Karpas-422 (cell line): ENCODE data around the gene ZNF891. TPM values are rescaled to one million over a fixed set of nuclear protein-coding genes. Genes with fewer than 3 reads are reported as not detected.

Experiments
- DNase-seq: peaks from one replicate; pipeline ENCODE4 v3.0.0-alpha.2; 2015
- H2AFZ ChIP-seq: fragments of 200-600 bp; sonication (generic); 2 replicates; pipeline ENCODE4 v1.6.1; 2014; ENCODE audit warnings: antibody characterized with exemption, low read length, mixed read lengths
- H3K27ac ChIP-seq: fragments of 200-600 bp; sonication (generic); 2 replicates; pipeline ENCODE4 v1.5.1; 2014; ENCODE audit warnings: mild to moderate bottlenecking, low read length, moderate library complexity
- H3K27me3 ChIP-seq: fragments of 200-600 bp; sonication (generic); 2 replicates; pipeline ENCODE4 v1.6.1; 2014; ENCODE audit warnings: low read length, mixed read lengths
- H3K36me3 ChIP-seq: fragments of 200-600 bp; sonication (generic); 2 replicates; pipeline ENCODE4 v1.6.1; 2014; ENCODE audit warnings: low read length, mixed read lengths; ENCODE audit not compliant: insufficient read depth
- H3K4me1 ChIP-seq: fragments of 200-600 bp; sonication (generic); 2 replicates; pipeline ENCODE4 v1.6.1; 2014; ENCODE audit warnings: mild to moderate bottlenecking, low read length, mixed read lengths
- H3K4me2 ChIP-seq: fragments of 200-600 bp; sonication (generic); 2 replicates; pipeline ENCODE4 v1.6.1; 2014; ENCODE audit warnings: low read length, low read depth, mild to moderate bottlenecking; ENCODE audit not compliant: poor library complexity, severe bottlenecking
- H3K4me3 ChIP-seq: fragments of 200-600 bp; sonication (generic); 2 replicates; pipeline ENCODE4 v1.5.1; 2014; ENCODE audit warnings: mild to moderate bottlenecking, antibody characterized with exemption, low read length, mixed read lengths
- H3K79me2 ChIP-seq: fragments of 200-600 bp; sonication (generic); 2 replicates; pipeline ENCODE4 v1.6.1; 2014; ENCODE audit warnings: mild to moderate bottlenecking, low read length, mixed read lengths
- H3K9ac ChIP-seq: fragments of 200-600 bp; sonication (generic); 2 replicates; pipeline ENCODE4 v1.6.0; 2014; ENCODE audit warnings: low read length
- H3K9me2 ChIP-seq: fragments of 200-600 bp; sonication (generic), shearing (Covaris generic); replicated peaks from 2 replicates; pipeline ENCODE4 v1.6.0; 2014; ENCODE audit warnings: mild to moderate bottlenecking, low read length, moderate library complexity; ENCODE audit not compliant: insufficient read depth
- H3K9me3 ChIP-seq: fragments of 300-700, 200-600 bp; sonication (generic); 2 replicates; pipeline ENCODE4 v1.6.1; 2014; ENCODE audit warnings: low read length, mixed read lengths
- H4K20me1 ChIP-seq: fragments of 200-600 bp; sonication (generic); 2 replicates; pipeline ENCODE4 v1.6.1; 2014; ENCODE audit warnings: mild to moderate bottlenecking, antibody characterized with exemption, low read length, low read depth; ENCODE audit not compliant: insufficient read depth
- total RNA-seq: library from RNA; depleted of rRNA; stranded (reverse); fragments of >200 nt; shearing (Covaris generic); gene quantifications from 2 replicates; pipeline ENCODE4 v1.2.3, GENCODE V29; 2014; ENCODE audit warnings: low replicate concordance; rRNA removed

ZNF891 gene
- 4.0 and 5.4 TPM in 2 replicates for total RNA-seq

- peak; percentile 99 for DNase-seq
- Histone ChIP-seq H3K4me2 (peak within 1 kb of the TSS; percentile 86), H2AFZ (peak within 1 kb of the TSS; percentile 93), H3K9me2 (no peaks in the 10 kb centered on the region), H4K20me1 (no peaks in the 10 kb centered on the region), H3K36me3 (peaks cover 66% of the 10 kb centered on the region), H3K27ac (peak within 1 kb of the TSS; percentile 81), H3K4me3 (peak within 1 kb of the TSS; percentile 83), H3K9ac (peak within 1 kb of the TSS; percentile 83), H3K9me3 (peaks cover 53% of the 10 kb centered on the region), H3K79me2 (peaks cover 59% of the 10 kb centered on the region), H3K27me3 (no peaks in the 10 kb centered on the region), H3K4me1 (peaks cover 8% of the 10 kb centered on the region; the same call in 1 of the 2 replicates)
Measured at GRCh38 chr12:133130038-133130807, at the start of gene ZNF891, which contains the start of gene ZNF10. ZNF891 (minus strand) TSS chr12:133130274; CDS start chr12:133121918, 8,356 bp downstream. ZNF10 (plus strand) TSS chr12:133130627; CDS start chr12:133144493, 13,866 bp downstream.

- Histone ChIP-seq H3K9me3 (peaks cover 31% of the 10 kb centered on the region), H2AFZ (no peak overlapping the region), H3K9me2 (no peaks in the 10 kb centered on the region), H3K79me2 (no peaks in the 10 kb centered on the region), H3K9ac (no peak overlapping the region), H4K20me1 (no peaks in the 10 kb centered on the region), H3K27me3 (no peaks in the 10 kb centered on the region), H3K36me3 (no peaks in the 10 kb centered on the region), H3K4me1 (no peaks in the 10 kb centered on the region), H3K4me3 (no peak overlapping the region), H3K4me2 (no peak overlapping the region), H3K27ac (no peak overlapping the region)
- no peak for DNase-seq
Measured at GRCh38 chr12:133174901-133175300, 44.8 kb upstream of the ZNF891 start.

GRCh38 chr12:133172491-133172890 lies 42.4 kb upstream of the ZNF891 start:
- Histone ChIP-seq H4K20me1 (no peaks in the 10 kb centered on the region), H3K27me3 (no peaks in the 10 kb centered on the region), H3K9me3 (peaks cover 36% of the 10 kb centered on the region), H2AFZ (no peak overlapping the region), H3K9ac (no peak overlapping the region), H3K4me1 (no peaks in the 10 kb centered on the region), H3K27ac (no peak overlapping the region), H3K9me2 (no peaks in the 10 kb centered on the region), H3K79me2 (no peaks in the 10 kb centered on the region), H3K4me2 (no peak overlapping the region), H3K4me3 (no peak overlapping the region), H3K36me3 (no peaks in the 10 kb centered on the region)
- no peak for DNase-seq

- H3K79me2 ChIP-seq: no peaks in the 10 kb centered on the region
- H3K9me2 ChIP-seq: no peaks in the 10 kb centered on the region
- H3K4me2 ChIP-seq: no peak overlapping the region
- no peak for DNase-seq
- no peaks in the 10 kb centered on the region for H3K4me1 ChIP-seq
- H3K9me3 ChIP-seq: peaks cover 27% of the 10 kb centered on the region
- H3K4me3 ChIP-seq: no peak overlapping the region
- H3K36me3 ChIP-seq: no peaks in the 10 kb centered on the region
- H3K27me3 ChIP-seq: no peaks in the 10 kb centered on the region
- no peak overlapping the region for H2AFZ ChIP-seq
- H3K9ac ChIP-seq: no peak overlapping the region
- H4K20me1 ChIP-seq: no peaks in the 10 kb centered on the region
- no peak overlapping the region for H3K27ac ChIP-seq
Measured at GRCh38 chr12:133165776-133166175, 35.7 kb upstream of the ZNF891 start.

- H3K79me2 ChIP-seq: no peaks in the 10 kb centered on the region
- no peaks in the 10 kb centered on the region for H3K27me3 ChIP-seq
- H3K9me3 ChIP-seq: peaks cover 64% of the 10 kb centered on the region
- DNase-seq: no peak
- no peak overlapping the region for H3K4me3 ChIP-seq
- no peak overlapping the region for H2AFZ ChIP-seq
- no peak overlapping the region for H3K9ac ChIP-seq
- no peaks in the 10 kb centered on the region for H3K9me2 ChIP-seq
- H3K4me1 ChIP-seq: no peaks in the 10 kb centered on the region
- no peaks in the 10 kb centered on the region for H4K20me1 ChIP-seq
- H3K36me3 ChIP-seq: peaks cover 76% of the 10 kb centered on the region
- no peak overlapping the region for H3K27ac ChIP-seq
- H3K4me2 ChIP-seq: no peak overlapping the region
Measured at GRCh38 chr12:133156125-133156690, 26.1 kb upstream of the ZNF891 start.

- H3K9me3 ChIP-seq: peaks cover 41% of the 10 kb centered on the region
- H3K4me1 ChIP-seq: no peaks in the 10 kb centered on the region
- H3K27ac ChIP-seq: no peak overlapping the region
- H3K4me2 ChIP-seq: no peak overlapping the region
- no peaks in the 10 kb centered on the region for H3K27me3 ChIP-seq
- peaks cover 82% of the 10 kb centered on the region for H3K36me3 ChIP-seq
- H3K79me2 ChIP-seq: no peaks in the 10 kb centered on the region
- no peak overlapping the region for H3K9ac ChIP-seq
- no peak for DNase-seq
- no peaks in the 10 kb centered on the region for H4K20me1 ChIP-seq
- no peak overlapping the region for H3K4me3 ChIP-seq
- H2AFZ ChIP-seq: no peak overlapping the region
- no peaks in the 10 kb centered on the region for H3K9me2 ChIP-seq
Measured at GRCh38 chr12:133145981-133146380, 15.9 kb upstream of the ZNF891 start.

GRCh38 chr12:133135747-133136146 lies 5.7 kb upstream of the ZNF891 start:
- peaks cover 45% of the 10 kb centered on the region for H3K79me2 ChIP-seq
- DNase-seq: no peak
- H3K9me3 ChIP-seq: peaks cover 68% of the 10 kb centered on the region
- H4K20me1 ChIP-seq: no peaks in the 10 kb centered on the region
- H3K36me3 ChIP-seq: peaks cover 91% of the 10 kb centered on the region
- no peaks in the 10 kb centered on the region for H3K27me3 ChIP-seq
- no peak overlapping the region for H3K4me2 ChIP-seq
- peaks cover 6% of the 10 kb centered on the region; the same call in 1 of the 2 replicates for H3K4me1 ChIP-seq
- H3K9ac ChIP-seq: no peak overlapping the region
- H3K9me2 ChIP-seq: no peaks in the 10 kb centered on the region
- H3K4me3 ChIP-seq: no peak overlapping the region
- no peak overlapping the region for H3K27ac ChIP-seq
- no peak overlapping the region for H2AFZ ChIP-seq

GRCh38 chr12:133130808-133131128 lies 694 bp upstream of the ZNF891 start:
- H3K9me2 ChIP-seq: no peaks in the 10 kb centered on the region
- H3K4me3 ChIP-seq: peak overlapping the region; percentile 83
- no peaks in the 10 kb centered on the region for H4K20me1 ChIP-seq
- peak overlapping the region; percentile 86 for H3K4me2 ChIP-seq
- peaks cover 8% of the 10 kb centered on the region; the same call in 1 of the 2 replicates for H3K4me1 ChIP-seq
- H3K9ac ChIP-seq: peak overlapping the region; percentile 83
- DNase-seq: peak; percentile 65
- H3K36me3 ChIP-seq: peaks cover 66% of the 10 kb centered on the region
- peak overlapping the region; percentile 93 for H2AFZ ChIP-seq
- H3K27me3 ChIP-seq: no peaks in the 10 kb centered on the region
- H3K27ac ChIP-seq: peak overlapping the region; percentile 81
- peaks cover 53% of the 10 kb centered on the region for H3K79me2 ChIP-seq
- H3K9me3 ChIP-seq: peaks cover 50% of the 10 kb centered on the region
